HPDE6-E6E7 (cell line): ENCODE data around the gene FOXO3.

Experiments
- DNase-seq: peaks from one replicate; pipeline ENCODE4 v3.0.0; 2011; ENCODE audit warnings: missing footprints; ENCODE audit errors: extremely low spot score

FOXO3 gene

DNA sequence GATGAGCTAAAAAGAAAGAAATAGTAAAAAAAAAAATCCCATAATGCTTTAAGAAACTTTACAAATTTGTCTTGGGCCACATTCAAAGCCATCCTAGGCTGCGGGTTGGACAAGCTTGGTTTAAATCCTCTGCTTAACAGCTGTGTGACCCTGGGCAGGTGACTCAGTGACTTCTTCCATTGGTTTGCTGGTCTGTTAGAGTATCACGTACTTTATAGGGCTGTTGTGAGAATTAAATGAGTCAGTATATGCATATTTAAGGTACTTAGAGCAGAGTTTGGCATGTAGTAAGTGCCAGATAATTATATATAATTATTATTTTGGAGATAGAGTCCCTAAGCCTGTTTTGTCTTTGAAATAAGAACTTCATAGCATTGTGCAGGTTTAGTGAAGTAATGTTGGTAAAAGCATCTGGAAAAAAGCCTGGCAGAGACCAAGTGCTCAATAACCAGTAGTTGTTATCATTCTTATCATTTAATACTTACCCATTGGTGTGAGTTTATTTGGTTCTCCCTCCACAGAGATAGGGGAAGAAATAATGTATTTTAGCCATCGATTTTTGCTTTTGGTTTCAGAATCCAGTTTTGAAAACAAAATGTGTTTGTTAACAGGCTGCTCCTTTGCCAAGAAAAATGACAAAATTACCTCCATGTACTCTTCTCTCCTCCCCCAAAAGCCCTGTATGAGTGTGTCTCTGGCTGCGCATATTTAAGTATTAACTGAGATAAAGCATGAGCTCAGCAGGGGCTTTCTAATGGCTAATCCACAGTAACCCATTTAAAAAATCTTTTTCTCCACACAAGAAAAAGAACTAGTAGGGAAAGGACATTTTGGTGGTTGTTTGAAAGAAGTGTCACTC lies 67.2 kb downstream of the FOXO3 start:
- DNase-seq = no peak

- no peak for DNase-seq
Measured at GRCh38 chr6:108630050-108630714, 69.5 kb downstream of the FOXO3 start.

GRCh38 chr6:108632441-108632840 lies 71.7 kb downstream of the FOXO3 start:
- DNase-seq = no peak

DNA sequence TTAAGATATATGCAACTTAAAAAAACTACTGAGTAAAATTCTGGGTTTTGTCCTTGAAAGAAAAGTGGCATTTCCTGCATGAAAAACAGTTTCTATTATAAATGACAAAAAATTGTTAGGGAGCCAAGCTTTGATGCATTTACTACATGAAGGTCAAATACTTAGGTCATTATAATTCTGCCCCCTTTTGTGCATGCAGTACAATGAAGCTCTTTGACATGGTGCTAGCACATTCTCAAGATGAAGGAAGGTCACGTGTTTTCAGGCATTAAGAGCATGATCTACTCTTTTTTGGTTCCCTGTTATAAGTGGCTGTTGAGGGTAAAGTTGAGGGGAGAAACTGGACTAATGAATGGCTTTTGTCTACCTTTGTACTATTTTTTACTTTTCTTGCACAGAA lies 72.7 kb downstream of the FOXO3 start:
- DNase-seq = no peak

DNA sequence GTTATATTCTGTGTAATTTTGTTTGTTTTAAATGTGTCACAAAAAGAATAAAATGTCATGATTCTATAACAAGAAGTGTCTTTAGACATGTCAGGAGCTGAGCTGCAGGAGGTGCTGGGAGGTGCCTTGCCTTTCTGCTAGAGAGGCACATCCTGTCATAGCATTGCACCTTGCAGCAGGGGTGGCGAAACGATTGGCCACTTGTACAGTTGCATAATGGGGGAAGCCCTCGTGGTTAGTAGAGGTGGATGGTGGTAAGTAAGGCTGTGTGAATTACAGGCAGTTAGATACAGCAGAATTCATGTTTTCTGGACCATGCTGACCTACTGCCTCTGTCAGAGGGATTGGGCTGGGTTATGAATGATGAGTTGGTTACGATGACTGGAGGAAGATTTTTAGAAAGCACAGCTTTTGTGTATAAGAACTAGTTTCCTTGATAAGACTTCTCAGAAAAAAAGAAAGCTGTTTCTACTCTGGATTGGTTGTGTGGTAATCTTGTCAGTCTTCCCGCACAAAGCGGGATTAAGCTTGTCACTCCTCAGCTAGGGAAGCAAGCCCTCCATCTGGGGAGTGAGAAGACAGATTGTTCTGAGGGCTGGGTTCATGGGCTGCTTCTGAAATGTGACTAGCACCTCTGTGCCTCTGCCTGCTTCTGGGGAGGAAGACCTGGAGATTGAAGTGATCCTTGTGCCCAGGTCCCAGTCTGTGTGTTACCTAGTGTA lies 74.9 kb downstream of the FOXO3 start:
- no peak for DNase-seq

GRCh38 chr6:108637963-108638362 lies 77.2 kb downstream of the FOXO3 start:
- DNase-seq = no peak

GRCh38 chr6:108638993-108639392 lies 78.3 kb downstream of the FOXO3 start:
- no peak for DNase-seq

DNA sequence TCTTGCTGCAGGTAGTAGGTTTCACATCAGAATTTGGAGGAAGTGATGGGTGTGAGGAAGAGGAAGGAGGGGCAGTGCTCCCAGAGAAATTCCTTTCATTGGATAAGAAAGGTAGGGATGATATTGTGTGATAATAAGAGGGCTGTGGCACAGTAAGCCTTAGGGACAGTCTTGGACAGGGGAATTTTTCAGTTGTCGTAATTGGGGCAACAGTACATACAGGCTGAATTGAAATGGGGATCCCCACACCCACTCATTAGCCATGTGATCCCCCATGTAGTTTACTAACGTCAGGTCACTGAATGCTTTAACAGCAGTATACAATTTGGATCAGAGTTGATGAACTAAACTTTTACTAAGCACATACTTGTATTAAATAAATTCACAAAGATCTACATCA lies 79.4 kb downstream of the FOXO3 start:
- no peak for DNase-seq

DNA sequence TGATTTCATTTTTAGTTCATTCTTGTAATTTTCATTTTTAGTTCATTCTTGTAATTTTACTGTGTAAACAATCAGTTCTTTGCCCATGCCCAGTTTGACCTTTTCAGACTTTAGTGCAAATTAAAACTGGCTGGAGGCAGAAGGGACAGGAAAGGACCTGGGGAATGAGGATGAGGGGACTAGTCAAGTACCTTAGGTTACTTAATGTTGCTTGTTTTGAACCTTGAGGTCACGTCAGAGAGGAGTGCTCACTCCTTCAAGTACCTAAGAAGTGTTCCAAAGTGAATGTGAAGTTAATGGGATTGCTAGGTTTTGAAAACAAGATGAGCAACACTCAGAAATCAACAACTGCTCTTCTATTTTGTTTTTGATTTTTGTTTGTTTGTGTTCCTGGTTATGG lies 82.5 kb downstream of the FOXO3 start:
- DNase-seq = no peak

DNA sequence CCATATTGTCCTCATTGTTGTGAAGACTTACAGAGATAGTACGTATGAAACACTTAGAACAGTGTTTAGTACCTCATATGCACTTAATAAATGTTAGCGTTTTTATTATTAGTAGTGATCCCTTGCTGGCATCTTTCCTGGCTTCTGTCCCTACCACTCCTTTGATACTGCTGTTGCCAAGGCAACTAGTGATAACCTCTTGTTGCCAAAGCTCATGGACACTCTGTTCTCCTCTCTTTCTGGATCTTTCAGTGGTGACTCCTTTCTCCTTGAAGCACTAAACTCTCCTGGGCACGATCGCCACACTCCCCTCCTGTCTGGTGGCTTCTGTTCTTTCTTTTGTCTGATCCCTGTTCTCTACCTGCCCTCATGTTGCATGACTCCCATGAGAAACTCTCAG lies 83.5 kb downstream of the FOXO3 start:
- DNase-seq = no peak

DNA sequence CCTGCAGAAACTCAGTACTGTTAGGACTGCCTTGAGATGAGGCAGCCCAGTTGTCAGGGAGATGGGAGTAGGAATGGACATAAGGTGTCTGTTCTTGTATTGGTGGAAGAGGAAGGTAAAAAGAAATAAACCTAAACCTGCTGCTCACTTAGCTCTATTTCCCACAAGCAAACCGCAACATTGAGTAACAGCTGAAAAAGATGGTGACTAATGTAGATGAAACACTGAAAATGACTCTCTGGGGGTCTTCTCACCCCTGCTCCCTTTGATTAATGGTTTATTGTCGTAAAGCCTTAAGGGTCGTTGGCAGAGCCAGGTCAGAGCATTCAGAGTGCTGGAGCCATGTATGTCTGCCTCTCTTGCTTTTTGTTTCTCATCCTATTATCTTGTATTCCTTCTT lies 87.5 kb downstream of the FOXO3 start:
- DNase-seq = no peak

- DNase-seq = no peak
Measured at GRCh38 chr6:108650325-108650724, 89.6 kb downstream of the FOXO3 start.

DNA sequence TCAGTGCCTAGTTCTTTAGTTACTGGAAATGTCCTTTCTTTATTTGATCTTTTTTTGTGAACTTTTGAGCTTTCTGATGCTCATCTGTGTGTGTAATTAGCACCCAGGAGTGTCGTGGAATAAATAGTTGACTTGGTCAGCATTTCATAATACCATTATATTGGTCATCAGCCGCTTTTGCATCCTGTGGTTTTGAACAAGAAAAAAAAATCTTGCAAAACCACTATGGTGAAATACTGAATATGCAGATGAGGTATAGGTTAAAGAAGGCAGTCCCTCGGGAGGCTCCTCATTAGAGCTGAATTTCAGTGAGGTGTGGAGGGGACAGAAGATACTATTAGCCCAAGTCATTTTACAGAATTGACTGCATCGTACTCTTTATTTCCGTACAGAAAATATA lies 90.1 kb downstream of the FOXO3 start:
- peak; percentile 31 for DNase-seq

DNA sequence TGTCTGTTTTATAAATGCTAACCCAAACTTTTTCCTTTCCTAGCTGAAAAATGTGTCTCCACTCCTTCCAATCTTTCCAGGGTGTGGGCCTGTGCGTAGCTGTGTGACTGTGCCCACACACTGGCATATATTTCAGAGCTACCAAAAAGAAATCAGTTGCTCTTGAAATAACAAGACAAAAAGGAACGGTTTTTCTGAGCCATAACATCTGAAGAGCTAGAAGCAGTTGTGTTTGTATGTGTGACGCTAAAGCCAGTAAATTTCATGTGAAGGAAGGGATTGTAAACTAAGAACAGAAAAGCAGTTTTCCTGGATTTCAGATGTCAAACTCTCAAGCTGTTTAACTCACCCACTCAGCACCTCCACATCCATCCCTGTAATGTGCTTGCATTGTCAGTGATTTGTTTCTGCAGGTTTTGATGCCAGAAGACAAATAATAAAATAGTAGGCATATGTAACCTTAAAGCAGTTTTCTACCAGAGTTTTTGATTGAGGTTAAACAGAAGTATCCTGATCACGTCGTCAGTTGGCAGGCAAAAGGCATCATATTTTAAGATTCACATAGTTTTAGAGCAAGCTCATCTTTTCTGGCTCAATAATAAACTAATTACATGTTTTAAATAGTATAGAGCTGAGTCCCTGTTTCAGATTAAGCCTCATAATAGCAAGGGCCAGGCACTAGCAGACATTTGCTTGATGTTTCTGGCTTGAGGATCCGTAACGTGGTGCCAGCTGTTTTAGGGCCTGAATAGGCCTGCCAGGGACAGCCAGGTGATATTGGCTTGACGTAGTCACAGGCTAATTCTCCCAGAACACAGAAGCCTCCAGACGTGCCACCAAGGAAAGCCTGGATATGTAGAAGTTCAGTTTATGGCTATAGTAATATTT lies 90.9 kb downstream of the FOXO3 start:
- no peak for DNase-seq

DNA sequence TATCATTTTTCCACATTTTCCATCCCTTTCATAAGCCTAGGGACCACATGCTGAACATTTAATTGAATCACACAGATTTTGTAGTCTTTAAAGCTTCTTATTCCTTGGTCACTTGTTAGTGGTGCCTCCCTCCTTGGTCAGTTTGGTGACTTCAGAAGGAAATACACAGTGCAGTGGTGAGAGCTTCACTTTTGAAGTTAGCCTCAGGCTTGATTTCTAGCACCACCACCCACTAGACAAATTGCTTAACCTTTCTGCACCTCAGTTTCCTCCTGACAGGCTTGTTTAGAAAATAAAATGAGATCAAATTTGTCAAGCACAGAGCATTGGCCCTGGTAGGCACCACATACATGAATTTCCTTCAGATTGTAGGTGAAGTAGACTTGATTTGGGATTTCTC lies 91.7 kb downstream of the FOXO3 start:
- DNase-seq = no peak

DNA sequence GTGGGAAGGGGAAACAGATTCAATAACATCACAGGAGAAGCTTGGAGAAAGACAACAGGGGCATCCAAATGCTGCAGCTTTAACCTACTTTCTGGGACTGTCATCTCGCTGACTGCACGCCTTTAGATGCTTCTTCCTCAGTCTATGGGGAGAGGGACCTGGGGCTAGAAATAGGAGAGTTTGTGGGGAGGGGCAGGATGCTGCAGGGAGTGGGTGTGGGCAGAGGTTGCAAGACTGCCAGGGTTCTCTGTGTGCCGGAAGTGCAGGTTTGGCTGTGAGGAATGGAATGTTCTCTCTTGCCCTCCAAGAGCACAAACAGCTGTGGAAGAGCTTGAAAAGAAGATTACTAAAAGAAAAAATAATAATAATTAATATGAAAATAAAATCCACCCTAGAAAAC lies 93.2 kb downstream of the FOXO3 start:
- no peak for DNase-seq

DNA sequence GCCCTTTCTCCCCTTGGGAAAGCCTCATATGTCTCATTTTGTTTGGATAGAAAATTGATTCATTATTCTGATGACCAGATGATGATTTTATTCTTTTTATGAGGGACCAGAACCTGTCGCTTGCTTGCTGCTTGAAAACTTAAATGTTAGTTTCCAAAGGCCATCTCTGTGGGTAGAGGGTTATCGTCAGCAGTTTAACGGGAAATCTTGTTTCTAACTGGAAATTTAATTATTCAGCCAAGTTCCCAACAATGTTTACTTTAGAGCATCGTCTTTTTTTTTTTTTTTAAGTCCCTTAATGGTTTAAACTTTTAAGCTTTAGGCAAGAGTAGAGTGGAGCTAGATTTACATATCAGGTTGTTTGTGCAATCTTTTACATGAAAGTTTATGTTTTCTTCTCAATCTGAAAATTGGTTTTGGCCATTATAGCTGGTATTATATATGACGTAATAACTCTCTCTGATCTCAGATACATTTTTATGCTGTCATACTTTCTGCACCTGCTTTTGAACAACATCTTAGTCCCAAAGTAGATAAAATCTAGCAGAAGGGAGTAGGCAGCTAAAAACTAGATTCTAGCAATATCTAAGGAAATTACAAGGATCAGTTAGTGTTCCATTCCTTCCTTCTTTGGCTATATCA lies 93.9 kb downstream of the FOXO3 start:
- DNase-seq = no peak

DNA sequence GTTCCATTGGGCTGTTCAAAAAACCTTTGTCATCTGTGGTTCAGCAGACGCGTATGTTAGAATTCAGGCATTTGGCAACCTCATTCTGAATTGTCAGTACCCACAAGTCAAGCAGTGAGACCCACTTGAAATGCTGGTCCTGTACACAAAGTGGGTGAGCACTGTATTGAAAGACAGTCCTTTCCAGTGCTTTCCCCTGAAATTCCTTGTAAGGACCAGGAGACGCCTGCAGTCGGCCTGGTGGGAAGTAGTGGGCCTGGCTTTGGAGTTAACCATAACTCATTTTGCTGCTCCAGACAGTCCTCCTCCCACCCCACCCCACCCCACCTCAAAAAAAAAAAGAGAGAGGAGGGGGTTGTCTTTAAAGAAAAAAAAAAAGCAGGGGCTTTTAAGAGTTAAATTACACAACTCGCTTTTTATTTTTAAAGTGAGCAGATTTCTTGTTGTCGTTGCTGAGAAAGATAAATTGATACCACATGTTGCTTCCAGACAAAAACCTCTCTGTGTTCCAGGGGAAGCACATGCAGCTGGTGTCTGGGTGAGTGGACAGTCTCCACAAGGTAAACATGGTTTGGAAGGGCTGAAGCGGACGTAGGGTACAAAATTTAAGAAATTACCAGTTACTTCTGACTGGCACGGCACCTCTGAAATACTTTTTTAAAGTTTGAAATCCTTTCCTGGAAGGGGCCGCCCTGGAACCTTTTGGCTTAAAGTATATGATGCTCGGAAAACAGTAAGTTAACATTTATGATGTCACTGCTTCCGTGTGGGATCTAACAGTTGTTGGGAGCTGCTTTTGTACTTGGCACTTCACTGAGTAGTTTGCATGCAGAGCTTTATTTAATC lies 95.3 kb downstream of the FOXO3 start:
- DNase-seq = no peak

GRCh38 chr6:108656836-108657235 lies 96.1 kb downstream of the FOXO3 start:
- DNase-seq = no peak

DNA sequence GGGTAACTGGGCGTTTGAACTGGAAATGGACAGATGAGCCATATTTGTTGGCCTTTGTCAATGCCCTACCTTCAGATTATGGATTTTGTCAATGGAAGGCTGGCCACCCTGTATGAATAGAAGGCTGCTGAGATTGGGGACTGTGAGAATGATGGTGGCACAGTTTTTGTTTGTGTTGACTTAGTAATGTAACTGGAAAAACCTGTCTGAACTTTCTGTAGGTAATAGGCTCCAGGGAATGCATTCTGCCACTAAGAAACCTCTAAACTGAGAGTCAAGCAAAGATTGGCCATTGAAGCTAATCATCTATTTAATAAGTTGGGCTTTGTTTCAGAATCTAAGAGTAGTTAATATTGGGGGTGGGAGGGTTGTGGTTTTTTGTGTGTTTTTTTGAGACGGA lies 97.5 kb downstream of the FOXO3 start:
- DNase-seq = no peak
